Muscle of back (tissue), 11 donors: ENCODE data around the gene STK31. TPM values are rescaled to one million over a fixed set of nuclear protein-coding genes. Genes with fewer than 3 reads are reported as not detected.
"Not testable (repeated sequence)": the region's sequence is repeated elsewhere in the genome, so short reads cannot be mapped to it uniquely, and the experiment has no call there.

Experiments used
- DNase-seq, 3 donors: peaks; one replicate each; pipeline versions ENCODE4 v3.0.0 to v3.0.0-alpha.2; 2013
- polyA plus RNA-seq, 10 donors: library from polyadenylated mRNA; unstranded; fragments of 120-200 nt; gene quantifications; one replicate each; pipeline ENCODE4 v1.2.1, GENCODE V29; 2013; ENCODE audit not compliant: insufficient read length in 10 of 10

Gene STK31
- polyA plus RNA-seq, 10 donors, result 0.60 to 1.9 (median 1.2) TPM

DNA sequence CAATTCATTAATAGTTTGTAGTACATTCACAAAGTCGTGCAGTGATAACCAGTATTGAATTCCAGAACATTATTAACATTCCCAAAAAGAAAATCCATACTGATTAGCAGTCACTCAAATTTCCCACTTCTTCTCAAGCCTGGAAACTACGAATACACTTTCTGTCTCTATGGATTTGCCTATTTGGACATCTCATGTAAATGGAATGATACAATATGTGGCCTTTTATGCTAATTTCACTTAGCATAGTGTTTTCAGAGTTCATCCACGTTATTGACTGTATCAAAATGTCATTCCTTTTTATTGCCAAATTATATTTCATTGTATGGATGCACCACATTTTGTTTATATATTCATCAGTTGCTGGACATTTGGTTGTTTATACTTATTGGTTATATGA lies 78.8 kb downstream of the STK31 start:
- DNase-seq, result peak in 1 of 3 donors; percentile 60

DNA sequence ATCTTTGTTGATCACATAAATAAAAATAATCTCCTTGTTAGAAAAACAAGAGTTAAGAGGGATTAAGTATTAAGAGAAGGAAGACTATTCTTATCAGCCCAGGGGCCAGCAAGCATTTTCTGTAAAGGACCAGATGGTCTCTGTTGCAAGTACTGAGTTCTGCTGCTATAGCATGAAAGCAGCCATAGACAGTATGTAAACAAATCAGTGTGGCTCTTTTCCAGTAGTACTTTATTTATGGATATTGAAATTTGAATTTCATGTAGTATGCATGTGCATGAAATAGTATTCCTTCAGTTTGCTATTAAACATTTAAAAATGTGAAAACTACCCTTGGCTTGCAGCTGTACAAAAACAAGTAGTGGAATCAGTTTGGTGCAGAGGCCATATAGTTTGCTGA lies 81.7 kb downstream of the STK31 start:
- DNase-seq, result peak in 1 of 3 donors; percentile 4

DNA sequence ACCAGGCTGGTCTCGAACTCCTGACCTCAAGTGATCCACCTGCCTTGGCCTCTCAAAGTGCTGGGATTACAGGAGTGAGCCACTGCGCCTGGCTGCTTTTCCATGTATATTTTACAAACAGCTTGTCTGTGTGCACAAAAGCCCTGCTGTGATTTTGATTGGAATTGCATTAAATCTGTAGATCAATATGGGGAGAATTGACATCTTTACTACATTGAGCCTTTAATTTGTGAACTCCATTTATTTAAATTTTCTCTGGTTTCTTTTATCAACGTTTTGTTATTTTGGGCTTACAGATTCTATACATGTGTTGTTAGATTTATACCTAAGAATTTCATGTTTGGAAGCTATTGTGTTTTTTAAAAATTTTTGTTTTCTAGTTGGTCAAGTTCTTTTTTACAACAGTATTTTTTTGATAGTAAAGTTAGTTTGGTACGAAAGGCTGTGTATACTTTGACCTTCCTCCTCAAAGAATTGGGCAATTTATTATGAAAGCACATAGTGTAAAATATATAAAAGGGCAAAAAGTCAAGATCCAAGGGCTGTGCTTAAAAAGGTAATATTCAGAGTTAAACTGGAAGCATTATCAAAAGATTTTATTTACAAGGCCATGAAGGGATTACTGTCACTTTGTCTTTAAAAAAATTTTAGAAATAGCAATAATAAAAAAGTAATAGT lies 92.8 kb downstream of the STK31 start:
- no peak for DNase-seq

DNA sequence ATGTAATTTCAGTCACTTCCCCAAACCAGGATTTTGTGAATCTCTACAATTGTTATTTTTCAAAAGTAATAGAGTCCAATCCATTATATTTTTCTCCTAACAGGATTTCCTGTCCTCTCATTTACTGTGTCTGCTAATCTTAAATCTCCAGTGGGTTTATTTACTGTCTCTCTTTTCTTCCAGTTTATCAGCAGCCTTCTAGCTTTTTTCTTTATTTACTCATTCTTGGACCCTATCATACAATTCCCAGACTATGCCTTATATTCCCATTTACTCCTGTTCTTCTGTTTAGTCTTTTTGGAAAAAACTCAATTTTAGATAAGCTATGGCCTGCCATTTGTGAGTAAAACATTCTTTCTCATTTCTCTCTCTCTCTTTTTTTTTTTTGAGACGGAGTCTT lies 94.7 kb downstream of the STK31 start:
- no peak for DNase-seq

DNA sequence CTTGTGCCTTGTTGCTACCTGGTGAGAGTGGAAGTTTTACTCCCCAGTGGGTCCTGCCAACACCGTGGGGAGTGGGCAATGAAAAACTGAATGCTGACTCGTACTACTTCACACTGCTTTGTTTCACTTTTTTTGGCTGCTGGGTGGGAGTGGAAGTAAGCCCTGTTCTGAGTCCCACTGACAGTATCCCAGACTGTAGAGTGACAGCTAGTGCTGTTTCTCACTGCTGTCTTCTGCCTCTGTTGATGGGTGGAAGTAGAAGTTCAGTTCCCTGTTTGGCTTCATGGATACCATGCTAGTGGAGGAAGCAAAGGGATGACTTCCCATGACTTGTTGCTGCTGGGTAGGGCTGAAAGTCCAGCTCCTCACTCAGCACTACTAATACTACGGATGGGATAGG lies 98.4 kb downstream of the STK31 start:
- DNase-seq, result no peak

DNA sequence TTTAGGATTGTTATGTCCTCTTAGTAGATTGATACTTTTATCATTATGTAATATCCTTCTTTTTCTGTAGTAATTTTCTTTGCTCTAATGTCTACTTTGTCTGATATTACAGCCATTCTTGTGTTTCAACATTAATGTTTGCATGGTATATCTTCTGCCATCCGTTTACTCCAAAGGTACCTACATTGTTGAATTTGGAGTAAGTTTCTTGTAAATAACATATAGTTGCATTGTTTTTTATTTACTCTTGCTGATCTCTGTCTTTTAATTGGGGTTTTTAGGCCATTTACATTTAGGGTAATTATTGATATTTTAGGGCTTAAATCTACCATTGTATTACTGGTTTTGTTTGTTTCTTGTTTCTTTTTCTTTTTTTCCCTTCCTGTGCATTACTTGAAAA lies 100.1 kb downstream of the STK31 start:
- no peak for DNase-seq

DNA sequence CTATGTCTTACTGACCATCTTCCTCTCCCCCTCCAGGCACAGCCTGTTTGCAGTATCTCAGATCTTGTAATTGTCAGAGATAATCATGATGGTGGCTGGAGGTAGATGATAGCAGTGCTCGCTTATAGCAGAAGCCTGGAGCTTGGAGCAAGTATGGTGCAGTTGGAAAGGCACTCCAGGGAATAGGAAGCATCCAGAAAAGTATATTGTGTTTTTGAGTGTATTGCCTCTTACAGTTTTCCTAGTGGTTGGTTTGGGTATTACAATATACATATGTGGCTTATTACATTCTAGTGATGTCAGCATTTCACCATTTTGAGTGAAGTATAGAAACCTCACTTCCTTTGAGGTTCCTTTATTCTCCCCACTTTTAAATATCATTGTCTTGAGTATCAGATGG lies 101.5 kb downstream of the STK31 start:
- no peak for DNase-seq

DNA sequence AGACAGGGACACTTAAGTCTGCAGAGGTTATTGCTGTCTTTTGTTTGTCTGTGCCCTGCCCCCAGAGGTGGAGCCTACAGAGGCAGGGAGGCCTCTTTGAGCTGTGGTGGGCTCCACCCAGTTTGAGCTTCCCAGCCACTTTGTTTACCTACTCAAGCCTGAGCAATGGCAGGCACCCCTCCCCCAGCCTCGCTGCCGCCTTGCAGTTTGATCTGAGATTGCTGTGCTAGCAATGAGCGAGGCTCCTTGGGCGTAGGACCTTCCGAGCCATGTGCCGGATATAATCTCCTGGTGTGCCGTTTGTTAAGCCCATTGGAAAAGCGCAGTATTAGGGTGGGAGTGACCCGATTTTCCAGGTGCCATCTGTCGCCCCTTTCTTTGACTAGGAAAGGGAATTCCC lies 118.1 kb downstream of the STK31 start:
- DNase-seq, result not testable (repeated sequence)

DNA sequence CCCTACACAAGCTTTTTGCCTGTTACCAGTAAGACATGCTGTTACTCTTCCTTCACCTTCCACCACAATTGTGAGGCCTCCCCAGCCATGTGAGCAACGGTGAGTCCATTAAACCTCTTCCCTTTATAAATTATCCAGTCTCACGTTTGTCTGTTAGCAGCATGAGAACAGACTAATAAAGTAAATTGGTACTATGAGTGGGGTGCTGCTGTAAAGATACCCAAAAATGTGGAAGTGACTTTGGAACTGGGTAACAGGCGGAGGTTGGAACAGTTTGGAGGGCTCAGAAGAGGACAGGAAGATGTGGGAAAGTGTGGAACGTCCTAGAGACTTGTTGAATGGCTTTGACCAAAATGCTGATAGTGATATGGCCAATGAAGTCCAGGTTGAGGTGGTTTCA lies 122.7 kb downstream of the STK31 start:
- not testable (repeated sequence) for DNase-seq

DNA sequence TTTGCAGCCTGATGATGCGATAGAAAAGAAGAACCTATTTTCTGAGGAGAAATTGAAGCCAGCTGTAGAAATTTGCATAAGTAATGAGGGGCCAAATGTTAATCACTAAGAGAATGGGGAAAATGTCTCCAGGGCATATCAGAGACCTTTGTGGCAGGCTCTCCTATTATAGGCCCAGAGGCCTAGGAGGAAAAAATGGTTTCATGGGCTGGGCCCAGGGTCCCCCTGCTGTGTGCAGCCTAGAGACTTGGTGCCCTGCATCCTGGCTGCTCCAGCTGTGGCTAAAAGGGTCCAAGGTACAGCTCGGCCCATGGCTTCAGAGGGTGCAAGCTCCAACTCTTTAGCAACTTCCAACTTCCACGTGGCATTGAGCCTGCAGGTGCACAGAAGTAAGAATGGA lies 123.4 kb downstream of the STK31 start:
- no peak for DNase-seq

DNA sequence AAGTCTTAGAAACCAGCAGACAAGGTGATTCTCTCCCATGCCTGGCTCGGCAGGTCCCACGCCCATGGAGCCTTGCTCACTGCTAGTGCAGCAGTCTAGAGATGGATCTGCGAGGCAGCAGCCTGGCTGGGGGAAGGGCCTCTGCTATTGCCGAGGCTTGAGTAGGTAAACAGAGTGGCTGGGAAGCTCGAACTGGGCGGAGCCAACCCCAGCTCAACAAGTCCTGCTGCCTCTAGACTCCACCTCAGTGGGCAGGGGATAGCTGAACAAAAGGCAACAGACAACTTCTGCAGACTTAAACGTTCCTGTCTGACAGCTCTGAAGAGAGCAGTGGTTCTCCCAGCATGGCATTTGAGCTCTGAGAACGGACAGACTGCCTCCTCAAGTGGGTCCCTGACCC lies 134.8 kb downstream of the STK31 start:
- not testable (repeated sequence) for DNase-seq

DNA sequence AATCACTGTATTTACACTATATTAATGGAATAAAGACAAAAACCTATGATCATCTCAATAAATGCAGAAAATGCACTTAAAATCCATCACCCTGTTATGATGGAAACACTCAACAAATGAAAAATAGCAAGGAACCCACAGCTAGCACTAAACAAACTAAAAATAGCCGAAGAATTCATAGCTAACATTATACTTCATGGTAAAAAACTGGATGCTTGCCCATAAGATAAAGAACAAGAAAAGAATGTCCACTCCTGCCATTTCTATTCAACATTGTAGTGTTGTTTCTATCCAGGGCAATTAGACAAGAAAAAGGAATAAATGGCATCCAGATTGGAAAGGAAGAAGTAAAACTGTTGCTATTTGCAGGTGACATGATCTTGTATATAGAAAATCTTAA lies 142.1 kb downstream of the STK31 start:
- DNase-seq, result no peak

DNA sequence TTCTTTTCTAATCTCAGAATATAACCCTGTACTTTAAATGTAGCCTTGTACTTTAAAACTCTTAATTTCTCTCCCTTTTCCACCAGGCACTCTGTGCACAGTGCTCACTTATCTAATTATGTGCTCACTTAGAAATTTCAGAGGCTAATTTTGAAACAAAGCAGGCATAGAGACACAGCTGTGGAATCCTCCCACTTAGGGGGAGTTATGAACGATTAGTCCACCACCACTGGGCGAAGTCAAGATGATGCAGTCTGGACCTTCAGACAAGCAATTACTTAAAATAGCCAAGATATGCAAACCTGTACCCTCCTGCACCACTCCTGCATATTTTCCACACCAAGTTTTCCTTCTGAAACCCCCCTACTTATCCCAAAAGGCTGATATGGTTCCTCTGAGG lies 143.0 kb downstream of the STK31 start:
- DNase-seq, result no peak

DNA sequence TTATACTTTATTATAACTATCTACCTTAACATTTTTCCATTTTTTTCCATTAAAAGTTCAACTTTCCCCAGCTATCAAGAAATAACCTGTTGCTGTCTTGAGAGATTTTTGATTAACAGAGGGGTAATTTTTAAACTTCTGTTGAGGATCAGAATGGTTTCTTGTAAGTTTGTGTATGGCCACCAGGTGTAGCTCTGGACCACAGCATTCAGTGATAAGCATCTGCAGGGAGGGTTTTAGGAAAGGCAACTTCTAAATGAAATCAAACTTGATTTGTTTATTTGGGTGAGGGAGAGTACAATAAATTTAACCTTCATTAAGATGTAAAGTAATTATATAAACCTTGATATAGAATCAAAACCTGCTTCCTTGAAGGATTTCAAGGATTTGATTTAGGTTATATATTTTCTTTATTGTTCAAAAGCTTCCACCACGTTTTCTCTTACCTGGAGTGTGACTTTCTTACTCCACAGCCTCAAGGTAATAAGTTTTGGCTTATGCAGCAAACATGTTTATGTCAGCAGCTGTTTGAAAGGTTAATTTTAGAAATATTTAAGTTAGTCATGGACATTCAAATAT lies 153.3 kb downstream of the STK31 start:
- peak; percentile 13 to 41 (median 16) for DNase-seq

DNA sequence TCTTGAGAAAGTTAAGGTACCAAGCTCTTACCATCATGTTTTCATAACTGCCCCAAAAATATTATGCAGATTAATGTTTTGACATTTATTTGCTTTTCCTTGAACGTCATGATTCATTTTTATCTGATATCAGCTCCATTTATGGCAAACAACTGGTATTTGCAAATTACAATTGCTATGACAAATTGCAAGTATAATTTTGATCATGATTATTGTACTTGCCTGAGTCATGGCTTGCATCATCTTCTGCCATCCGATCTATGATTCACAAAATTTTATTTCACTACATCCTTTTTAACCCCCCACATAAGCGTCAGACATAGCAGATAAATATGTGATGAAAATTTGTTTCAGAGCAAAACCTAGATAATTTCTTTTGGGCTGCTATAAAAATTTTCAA lies 155.0 kb downstream of the STK31 start:
- peak in 1 of 3 donors; percentile 40 for DNase-seq

DNA sequence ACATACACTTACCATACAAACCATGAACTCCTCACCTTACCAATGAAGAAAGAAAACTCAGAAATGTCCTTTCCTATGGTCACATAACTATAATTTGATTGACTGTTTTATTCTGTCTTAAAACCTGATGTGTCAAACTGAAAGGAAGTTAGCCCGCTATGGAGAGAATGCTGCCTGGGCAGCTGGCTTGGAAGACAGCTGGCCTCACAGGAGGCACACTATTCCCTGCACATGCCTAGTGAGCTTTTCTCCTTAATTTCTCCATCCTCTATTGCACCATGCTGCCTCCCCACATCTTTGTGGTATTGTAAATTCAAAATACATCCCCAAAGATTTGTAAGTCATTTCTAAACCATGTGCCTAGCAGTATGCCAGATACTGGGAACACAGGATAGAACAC lies 163.3 kb downstream of the STK31 start:
- peak in 1 of 3 donors; percentile 20 for DNase-seq

DNA sequence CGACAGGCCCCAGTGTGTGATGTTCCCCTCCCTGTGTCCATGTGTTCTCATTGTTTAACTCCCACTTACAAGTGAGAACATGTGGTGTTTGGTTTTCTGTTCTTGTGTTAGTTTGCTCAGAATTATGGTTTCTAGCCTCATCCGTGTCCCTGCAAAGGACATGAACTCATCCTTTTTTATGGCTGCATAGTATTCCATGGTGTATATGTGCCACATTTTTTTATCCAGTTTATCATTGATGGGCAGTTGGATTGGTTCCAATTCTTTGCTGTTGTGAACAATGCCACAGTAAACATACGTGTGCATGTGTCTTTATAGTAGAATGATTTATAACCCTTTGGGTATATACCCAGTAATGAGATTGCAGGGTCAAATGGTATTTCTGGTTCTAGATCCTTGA lies 166.5 kb downstream of the STK31 start:
- DNase-seq, result not testable (repeated sequence)

Other genes starting within 250 kb of the STK31 start
- gene IGF2BP3, start 239.7 kb upstream of the STK31 start, polyA plus RNA-seq, result 10 to 100 TPM; 20.6 to 39.0 (median 32.0) TPM
- gene TRA2A, start 178.2 kb upstream of the STK31 start, polyA plus RNA-seq, result 100 to 1,000 TPM in 7 of 10 donors, 10 to 100 TPM in 3; 83.7 to 164 (median 112) TPM
- 1 to 10 TPM; 6.5 to 9.8 (median 8.0) TPM for gene CCDC126, start 112.8 kb upstream of the STK31 start, polyA plus RNA-seq
- 1 to 10 TPM; 1.6 to 5.1 (median 2.7) TPM for gene FAM221A, start 30.0 kb upstream of the STK31 start, polyA plus RNA-seq